Karpas-422 (cell line): ENCODE results near the gene GK. TPM values are rescaled to one million over a fixed set of nuclear protein-coding genes. Genes with fewer than 3 reads are reported as not detected.
"Not testable (repeated sequence)": the region's sequence is repeated elsewhere in the genome, so short reads cannot be mapped to it uniquely, and the experiment has no call there.

Experiments
- DNase-seq: peaks from one replicate; pipeline ENCODE4 v3.0.0-alpha.2; 2015
- H2AFZ ChIP-seq: fragments of 200-600 bp; sonication (generic); 2 replicates; pipeline ENCODE4 v1.6.1; 2014; ENCODE audit warnings: antibody characterized with exemption, low read length, mixed read lengths
- H3K27ac ChIP-seq: fragments of 200-600 bp; sonication (generic); 2 replicates; pipeline ENCODE4 v1.5.1; 2014; ENCODE audit warnings: mild to moderate bottlenecking, low read length, moderate library complexity
- H3K27me3 ChIP-seq: fragments of 200-600 bp; sonication (generic); 2 replicates; pipeline ENCODE4 v1.6.1; 2014; ENCODE audit warnings: low read length, mixed read lengths
- H3K36me3 ChIP-seq: fragments of 200-600 bp; sonication (generic); 2 replicates; pipeline ENCODE4 v1.6.1; 2014; ENCODE audit warnings: low read length, mixed read lengths; ENCODE audit not compliant: insufficient read depth
- H3K4me1 ChIP-seq: fragments of 200-600 bp; sonication (generic); 2 replicates; pipeline ENCODE4 v1.6.1; 2014; ENCODE audit warnings: mild to moderate bottlenecking, low read length, mixed read lengths
- H3K4me2 ChIP-seq: fragments of 200-600 bp; sonication (generic); 2 replicates; pipeline ENCODE4 v1.6.1; 2014; ENCODE audit warnings: low read length, low read depth, mild to moderate bottlenecking; ENCODE audit not compliant: poor library complexity, severe bottlenecking
- H3K4me3 ChIP-seq: fragments of 200-600 bp; sonication (generic); 2 replicates; pipeline ENCODE4 v1.5.1; 2014; ENCODE audit warnings: mild to moderate bottlenecking, antibody characterized with exemption, low read length, mixed read lengths
- H3K79me2 ChIP-seq: fragments of 200-600 bp; sonication (generic); 2 replicates; pipeline ENCODE4 v1.6.1; 2014; ENCODE audit warnings: mild to moderate bottlenecking, low read length, mixed read lengths
- H3K9ac ChIP-seq: fragments of 200-600 bp; sonication (generic); 2 replicates; pipeline ENCODE4 v1.6.0; 2014; ENCODE audit warnings: low read length
- H3K9me2 ChIP-seq: fragments of 200-600 bp; sonication (generic), shearing (Covaris generic); replicated peaks from 2 replicates; pipeline ENCODE4 v1.6.0; 2014; ENCODE audit warnings: mild to moderate bottlenecking, low read length, moderate library complexity; ENCODE audit not compliant: insufficient read depth
- H3K9me3 ChIP-seq: fragments of 300-700, 200-600 bp; sonication (generic); 2 replicates; pipeline ENCODE4 v1.6.1; 2014; ENCODE audit warnings: low read length, mixed read lengths
- H4K20me1 ChIP-seq: fragments of 200-600 bp; sonication (generic); 2 replicates; pipeline ENCODE4 v1.6.1; 2014; ENCODE audit warnings: mild to moderate bottlenecking, antibody characterized with exemption, low read length, low read depth; ENCODE audit not compliant: insufficient read depth
- total RNA-seq: library from RNA; depleted of rRNA; stranded (reverse); fragments of >200 nt; shearing (Covaris generic); gene quantifications from 2 replicates; pipeline ENCODE4 v1.2.3, GENCODE V29; 2014; ENCODE audit warnings: low replicate concordance

GK gene
- total RNA-seq, 1 experiment from 2014 or later = 16.8 TPM

- peaks cover 19% of the 10 kb centered on the region for H3K4me1 ChIP-seq
- peaks cover 50% of the 10 kb centered on the region for H3K79me2 ChIP-seq
- no peaks in the 10 kb centered on the region for H3K9me2 ChIP-seq
- H3K36me3 ChIP-seq = no peaks in the 10 kb centered on the region
- no peak overlapping the region for H3K4me2 ChIP-seq
- H2AFZ ChIP-seq = no peak overlapping the region
- H4K20me1 ChIP-seq = no peaks in the 10 kb centered on the region
- H3K27ac ChIP-seq = no peak overlapping the region
- H3K4me3 ChIP-seq = no peak overlapping the region
- no peaks in the 10 kb centered on the region for H3K9me3 ChIP-seq
- H3K27me3 ChIP-seq = no peaks in the 10 kb centered on the region
- no peak overlapping the region for H3K9ac ChIP-seq
- DNase-seq = no peak
Measured at GRCh38 chrX:30657196-30658161, 4.3 kb downstream of the GK start.

- no peaks in the 10 kb centered on the region for H3K36me3 ChIP-seq
- H3K27ac ChIP-seq = no peak overlapping the region
- H3K4me2 ChIP-seq = no peak overlapping the region
- no peak overlapping the region for H3K4me3 ChIP-seq
- DNase-seq = no peak
- no peaks in the 10 kb centered on the region for H3K9me3 ChIP-seq
- no peak overlapping the region for H3K9ac ChIP-seq
- H3K9me2 ChIP-seq = no peaks in the 10 kb centered on the region
- H4K20me1 ChIP-seq = no peaks in the 10 kb centered on the region
- H3K27me3 ChIP-seq = no peaks in the 10 kb centered on the region
- H3K79me2 ChIP-seq = peaks cover 41% of the 10 kb centered on the region
- peaks cover 19% of the 10 kb centered on the region for H3K4me1 ChIP-seq
- H2AFZ ChIP-seq = no peak overlapping the region
Measured at GRCh38 chrX:30659421-30659820, 6.2 kb downstream of the GK start.

GRCh38 chrX:30661228-30661627, 8.0 kb downstream of the GK start:
- Histone ChIP-seq H3K4me1 (peaks cover 3% of the 10 kb centered on the region), H3K36me3 (no peaks in the 10 kb centered on the region), H3K79me2 (peaks cover 28% of the 10 kb centered on the region), H3K9me3 (no peaks in the 10 kb centered on the region), H3K9me2 (no peaks in the 10 kb centered on the region), H3K27ac (no peak overlapping the region), H4K20me1 (no peaks in the 10 kb centered on the region), H3K4me3 (no peak overlapping the region), H3K9ac (no peak overlapping the region), H3K27me3 (no peaks in the 10 kb centered on the region), H2AFZ (no peak overlapping the region), H3K4me2 (no peak overlapping the region)
- no peak for DNase-seq

GRCh38 chrX:30663322-30663721, 10.1 kb downstream of the GK start:
- no peaks in the 10 kb centered on the region for H3K36me3 ChIP-seq
- no peak for DNase-seq
- no peaks in the 10 kb centered on the region for H3K9me2 ChIP-seq
- no peaks in the 10 kb centered on the region for H3K27me3 ChIP-seq
- H3K9ac ChIP-seq = no peak overlapping the region
- no peak overlapping the region for H2AFZ ChIP-seq
- no peak overlapping the region for H3K4me2 ChIP-seq
- H4K20me1 ChIP-seq = no peaks in the 10 kb centered on the region
- no peaks in the 10 kb centered on the region for H3K4me1 ChIP-seq
- no peak overlapping the region for H3K4me3 ChIP-seq
- H3K27ac ChIP-seq = no peak overlapping the region
- H3K79me2 ChIP-seq = peaks cover 13% of the 10 kb centered on the region; the same call in 1 of the 2 replicates
- no peaks in the 10 kb centered on the region for H3K9me3 ChIP-seq

GRCh38 chrX:30665471-30665870, 12.2 kb downstream of the GK start:
- H4K20me1 ChIP-seq = no peaks in the 10 kb centered on the region
- H2AFZ ChIP-seq = no peak overlapping the region
- H3K79me2 ChIP-seq = peaks cover 10% of the 10 kb centered on the region; the same call in 1 of the 2 replicates
- H3K27ac ChIP-seq = no peak overlapping the region
- no peaks in the 10 kb centered on the region for H3K36me3 ChIP-seq
- no peaks in the 10 kb centered on the region for H3K9me2 ChIP-seq
- H3K27me3 ChIP-seq = no peaks in the 10 kb centered on the region
- H3K9ac ChIP-seq = no peak overlapping the region
- H3K4me1 ChIP-seq = no peaks in the 10 kb centered on the region
- DNase-seq = no peak
- H3K4me2 ChIP-seq = no peak overlapping the region
- H3K4me3 ChIP-seq = no peak overlapping the region
- no peaks in the 10 kb centered on the region for H3K9me3 ChIP-seq

GRCh38 chrX:30666094-30666493, 12.9 kb downstream of the GK start:
- no peak overlapping the region for H3K9ac ChIP-seq
- no peak for DNase-seq
- H3K79me2 ChIP-seq = peaks cover 10% of the 10 kb centered on the region; the same call in 1 of the 2 replicates
- no peak overlapping the region for H2AFZ ChIP-seq
- H3K36me3 ChIP-seq = no peaks in the 10 kb centered on the region
- no peaks in the 10 kb centered on the region for H3K4me1 ChIP-seq
- H4K20me1 ChIP-seq = no peaks in the 10 kb centered on the region
- no peak overlapping the region for H3K27ac ChIP-seq
- H3K4me2 ChIP-seq = no peak overlapping the region
- no peaks in the 10 kb centered on the region for H3K9me2 ChIP-seq
- no peak overlapping the region for H3K4me3 ChIP-seq
- H3K27me3 ChIP-seq = no peaks in the 10 kb centered on the region
- no peaks in the 10 kb centered on the region for H3K9me3 ChIP-seq

GRCh38 chrX:30668581-30668980, 15.4 kb downstream of the GK start:
- Histone ChIP-seq H4K20me1 (no peaks in the 10 kb centered on the region), H3K27me3 (no peaks in the 10 kb centered on the region), H3K9me3 (no peaks in the 10 kb centered on the region), H3K4me1 (no peaks in the 10 kb centered on the region), H2AFZ (no peak overlapping the region), H3K27ac (no peak overlapping the region), H3K4me3 (no peak overlapping the region), H3K4me2 (no peak overlapping the region), H3K9me2 (no peaks in the 10 kb centered on the region), H3K36me3 (no peaks in the 10 kb centered on the region), H3K9ac (no peak overlapping the region), H3K79me2 (0 out of 2 replicates have a peak, but pooled peaks cover 3% of the 10 kb centered on the region)
- DNase-seq = no peak

GRCh38 chrX:30671189-30671588, 18.0 kb downstream of the GK start:
- not testable (repeated sequence) for H3K4me1 ChIP-seq, H3K9me3 ChIP-seq, H3K4me3 ChIP-seq, H3K36me3 ChIP-seq, H3K4me2 ChIP-seq, H3K27me3 ChIP-seq, H3K9ac ChIP-seq, H4K20me1 ChIP-seq, H3K79me2 ChIP-seq, H3K27ac ChIP-seq, H3K9me2 ChIP-seq, H2AFZ ChIP-seq
- peak; percentile 50 for DNase-seq
